Epidermal melanocyte (primary cell): Measurements from ENCODE around the gene COX17.

Experiments used
- DNase-seq: peaks from one replicate; pipeline ENCODE4 v3.0.0; 2011; ENCODE audit warnings: low spot score; ENCODE audit not compliant: insufficient read length

Gene COX17

DNA sequence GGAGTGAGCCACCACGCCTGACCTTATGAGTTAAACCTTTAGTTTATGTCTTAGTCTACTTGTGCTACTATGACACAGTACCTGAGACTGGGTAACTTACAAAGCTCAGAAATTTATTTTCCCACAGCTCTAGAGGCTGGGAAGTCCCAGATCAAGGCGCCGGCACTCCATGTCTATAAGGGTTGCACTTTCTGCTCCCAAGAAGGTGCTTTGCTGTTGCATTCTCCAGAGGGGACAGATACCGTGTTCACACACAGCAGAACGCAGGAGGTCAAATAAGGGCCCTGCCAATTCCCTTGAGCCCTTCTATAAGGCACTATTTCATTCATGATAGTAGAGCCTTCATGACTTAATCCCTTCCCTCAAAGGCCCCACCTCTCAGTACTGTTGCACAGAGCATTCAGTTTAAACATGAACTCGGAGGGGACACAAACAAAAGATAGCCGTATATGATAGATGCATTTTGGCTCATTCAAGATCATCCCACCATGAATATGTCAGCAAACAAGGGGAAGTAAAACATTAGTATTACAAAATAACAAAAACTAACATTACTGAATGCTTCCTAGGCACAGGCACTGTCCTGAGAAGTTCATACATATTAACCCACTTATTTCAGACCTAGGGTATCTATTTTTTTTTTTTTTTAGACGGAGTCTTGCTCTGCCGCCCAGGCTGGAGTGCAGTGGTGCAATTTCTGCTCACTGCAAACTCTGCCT is 53.0 kb downstream of the COX17 start:
- DNase-seq = no peak

DNA sequence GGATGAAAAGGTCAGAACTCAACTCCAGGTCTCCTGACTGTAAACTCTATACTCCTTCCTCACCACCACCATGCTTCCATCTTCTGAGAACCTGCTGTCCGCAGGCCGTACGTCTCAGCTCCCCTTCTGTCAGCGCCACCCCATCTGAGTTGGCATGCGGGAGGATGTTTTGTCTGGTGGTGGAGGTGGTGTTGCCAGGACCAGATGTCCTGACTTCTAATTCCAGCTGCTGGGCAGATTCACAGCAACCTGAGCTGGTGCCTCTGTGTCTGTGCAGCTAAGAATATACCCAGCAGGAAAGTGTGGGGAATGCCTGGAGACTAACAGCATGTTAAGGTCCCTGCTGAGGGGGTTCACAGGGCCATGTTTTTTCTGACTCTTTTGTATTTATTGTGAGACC is 56.3 kb downstream of the COX17 start:
- no peak for DNase-seq
